AG04449 (cell line): ENCODE results near the gene PDK3.

Source experiments
- CTCF ChIA-PET: fragments of 350-600 bp; formaldehyde crosslinking; extraction: SDS; loops from one replicate; lab custom pipeline; 2021; ENCODE audit warnings: antibody characterized with exemption; lab: Yijun Ruan, JAX
- POLR2A ChIA-PET: fragments of 400-600, 350-600 bp; formaldehyde crosslinking; extraction: SDS; loops from one replicate; lab custom pipeline; 2020; ENCODE audit warnings: antibody characterized with exemption, inconsistent platforms; lab: Yijun Ruan, JAX
- DNase-seq: peaks from one replicate; pipeline ENCODE4 v3.0.0-alpha.2; 2010; ENCODE audit warnings: low read depth, low spot score
- H3K4me3 ChIP-seq: 2 replicates; pipeline ENCODE4 v1.5.1; 2011; ENCODE audit warnings: low read depth, mild to moderate bottlenecking, control low read depth, low read length
- CTCF ChIP-seq: IDR thresholded peaks from one replicate; pipeline ENCODE4 v1.5.1; 2011; ENCODE audit warnings: mild to moderate bottlenecking, moderate library complexity, low read length, control low read depth, inconsistent platforms; ENCODE audit not compliant: insufficient read depth; ENCODE audit errors: missing control alignments

The PDK3 gene

GRCh38 chrX:24448762-24449250 lies 16.3 kb upstream of the PDK3 start:
- CTCF ChIA-PET, result no interaction called here
- no peak for DNase-seq
- POLR2A ChIA-PET, result no interaction called here
- no peak for TF ChIP-seq CTCF
- no peak overlapping the region for H3K4me3 ChIP-seq

GRCh38 chrX:24463077-24463476 lies 2.0 kb upstream of the PDK3 start:
- no peak for TF ChIP-seq CTCF
- H3K4me3 ChIP-seq, result no peak overlapping the region
- no peak for DNase-seq
- ChIA-PET POLR2A (no interaction called here), CTCF (no interaction called here)

GRCh38 chrX:24464498-24464835 lies 619 bp upstream of the PDK3 start:
- TF ChIP-seq CTCF, result no peak
- ChIA-PET POLR2A (no interaction called here), CTCF (interaction anchor here (0.6 kb wide), 1 partner anchor 1060 kb away, joined by 3 read pairs; no protein-coding TSS in a partner anchor)
- no peak for DNase-seq
- H3K4me3 ChIP-seq, result peak overlapping the region; percentile 63

- ChIA-PET POLR2A (no interaction called here), CTCF (no interaction called here)
- no peak for TF ChIP-seq CTCF
- no peak for DNase-seq
- peak overlapping the region; percentile 61 for H3K4me3 ChIP-seq
These were observed 413 bp downstream of the PDK3 start for GRCh38 chrX:24465532-24465865.

GRCh38 chrX:24466025-24466424 lies 939 bp downstream of the PDK3 start:
- no peak for DNase-seq
- H3K4me3 ChIP-seq, result peak overlapping the region; percentile 61
- TF ChIP-seq CTCF, result no peak
- CTCF ChIA-PET, result interaction anchor here (1.1 kb wide), 1 partner anchor 95 kb away, joined by 3 read pairs; no protein-coding TSS in a partner anchor
- POLR2A ChIA-PET, result no interaction called here

GRCh38 chrX:24468245-24468644 lies 3.2 kb downstream of the PDK3 start:
- TF ChIP-seq CTCF, result no peak
- CTCF ChIA-PET, result no interaction called here
- DNase-seq, result no peak
- POLR2A ChIA-PET, result no interaction called here
- H3K4me3 ChIP-seq, result no peak overlapping the region
